Osteocyte (in vitro differentiated cells): ENCODE data around the gene OR4D6. TPM values are rescaled to one million over a fixed set of nuclear protein-coding genes. Genes with fewer than 3 reads are reported as not detected.

ENCODE experiments used
- DNase-seq: peaks from one replicate; pipeline ENCODE4 v3.0.0; 2021; ENCODE audit warnings: mixed read lengths; ENCODE audit not compliant: unreplicated experiment; ENCODE audit errors: extremely low spot score
- H3K27ac Mint-ChIP-seq: one replicate; pipeline ENCODE4 v1.8.0; 2021; ENCODE audit warnings: mild to moderate bottlenecking, mixed read lengths; ENCODE audit not compliant: unreplicated experiment
- H3K27me3 Mint-ChIP-seq: one replicate; pipeline ENCODE4 v1.8.0; 2021; ENCODE audit warnings: mixed read lengths; ENCODE audit not compliant: unreplicated experiment
- H3K36me3 Mint-ChIP-seq: one replicate; pipeline ENCODE4 v1.8.0; 2021; ENCODE audit warnings: mixed read lengths; ENCODE audit not compliant: unreplicated experiment
- H3K4me1 Mint-ChIP-seq: one replicate; pipeline ENCODE4 v1.8.0; 2021; ENCODE audit warnings: mixed read lengths; ENCODE audit not compliant: unreplicated experiment
- H3K4me3 Mint-ChIP-seq: one replicate; pipeline ENCODE4 v1.8.0; 2021; ENCODE audit warnings: mild to moderate bottlenecking, moderate library complexity, mixed read lengths; ENCODE audit not compliant: unreplicated experiment
- H3K9me3 Mint-ChIP-seq: one replicate; pipeline ENCODE4 v1.8.0; 2021; ENCODE audit warnings: mixed read lengths; ENCODE audit not compliant: unreplicated experiment
- CTCF ChIP-seq: fragments of 200-600 bp; sonication (generic); IDR thresholded peaks from 2 replicates; pipeline ENCODE4 v1.5.0; 2021; ENCODE audit warnings: antibody characterized with exemption, mild to moderate bottlenecking, moderate library complexity
- total RNA-seq: library from RNA; stranded (reverse); gene quantifications from 2 replicates; pipeline ENCODE4 v1.2.1, GENCODE V29; 2021

Gene OR4D6
- total RNA-seq, 1 donor from 2014 or later: not detected

- Mint-ChIP-seq H3K27ac (no peak overlapping the region), H3K36me3 (no peaks in the 10 kb centered on the region), H3K9me3 (no peaks in the 10 kb centered on the region), H3K4me3 (no peak overlapping the region), H3K27me3 (peaks cover 8% of the 10 kb centered on the region), H3K4me1 (no peaks in the 10 kb centered on the region)
- no peak for DNase-seq
- TF ChIP-seq CTCF: no peak
Observed at GRCh38 chr11:59480359-59480758, 23.6 kb downstream of the OR4D6 start.

GRCh38 chr11:59501931-59502330 is 45.2 kb downstream of the OR4D6 start:
- H3K36me3 Mint-ChIP-seq: no peaks in the 10 kb centered on the region
- H3K27ac Mint-ChIP-seq: no peak overlapping the region
- TF ChIP-seq CTCF: no peak
- no peaks in the 10 kb centered on the region for H3K9me3 Mint-ChIP-seq
- no peak overlapping the region for H3K4me3 Mint-ChIP-seq
- H3K4me1 Mint-ChIP-seq: no peaks in the 10 kb centered on the region
- DNase-seq: no peak
- H3K27me3 Mint-ChIP-seq: peaks cover 10% of the 10 kb centered on the region

GRCh38 chr11:59503276-59503675 is 46.5 kb downstream of the OR4D6 start, which contains the start of gene OR4D11:
Gene OR4D11, plus strand, starts transcription at chr11:59503576. Its CDS starts 0 bp downstream, at chr11:59503576.
- DNase-seq: no peak
- no peaks in the 10 kb centered on the region for H3K9me3 Mint-ChIP-seq
- TF ChIP-seq CTCF: no peak
- H3K36me3 Mint-ChIP-seq: no peaks in the 10 kb centered on the region
- H3K27me3 Mint-ChIP-seq: peaks cover 9% of the 10 kb centered on the region
- H3K4me3 Mint-ChIP-seq: no peak within 1 kb of the TSS
- no peaks in the 10 kb centered on the region for H3K4me1 Mint-ChIP-seq
- H3K27ac Mint-ChIP-seq: no peak within 1 kb of the TSS

Other genes starting within 250 kb of the OR4D6 start
- not detected in 2 replicates for gene MPEG1, start 244.0 kb upstream of the OR4D6 start, total RNA-seq
- gene OR5AN1, start 98.1 kb upstream of the OR4D6 start, total RNA-seq: not detected in 2 replicates
- gene OR5A2, start 30.5 kb upstream of the OR4D6 start, total RNA-seq: not detected in 2 replicates
- not detected in 2 replicates for gene OR5A1, start 20.5 kb upstream of the OR4D6 start, total RNA-seq
- gene OR4D10, start 16.4 kb downstream of the OR4D6 start, total RNA-seq: not detected in 2 replicates
- gene OR4D11, start 46.6 kb downstream of the OR4D6 start, total RNA-seq: not detected in 2 replicates
- gene OR4D9, start 54.6 kb downstream of the OR4D6 start, total RNA-seq: not detected in 2 replicates
- 45.7 and 46.0 TPM in 2 replicates for gene OSBP, start 158.8 kb downstream of the OR4D6 start, total RNA-seq
- 39.3 and 40.0 TPM in 2 replicates for gene PATL1, start 212.1 kb downstream of the OR4D6 start, total RNA-seq